KMS-11 (cell line): ENCODE data around the gene LCE1A.

Experiments used
- H2AFZ ChIP-seq: fragments of 200-600 bp; sonication (generic); 2 replicates; pipeline ENCODE4 v1.6.1; 2016; ENCODE audit warnings: antibody characterized with exemption, mixed run types, low read depth
- H3K27ac ChIP-seq: fragments of 200-600 bp; sonication (generic); 2 replicates; pipeline ENCODE4 v1.6.1; 2016; ENCODE audit warnings: mild to moderate bottlenecking, mixed run types
- H3K27me3 ChIP-seq: fragments of 200-600 bp; sonication (generic); 2 replicates; pipeline ENCODE4 v1.6.1; 2017; ENCODE audit warnings: mild to moderate bottlenecking, low read depth, mixed run types, moderate library complexity; ENCODE audit not compliant: insufficient read depth
- H3K36me3 ChIP-seq: fragments of 200-600 bp; sonication (generic); 2 replicates; pipeline ENCODE4 v1.6.1; 2017; ENCODE audit warnings: mild to moderate bottlenecking, mixed run types; ENCODE audit not compliant: insufficient read depth
- H3K4me1 ChIP-seq: fragments of 200-600 bp; sonication (generic); 2 replicates; pipeline ENCODE4 v1.6.1; 2016; ENCODE audit warnings: mild to moderate bottlenecking, low read depth, mixed run types; ENCODE audit not compliant: poor library complexity, severe bottlenecking
- H3K4me2 ChIP-seq: fragments of 200-600 bp; sonication (generic); 2 replicates; pipeline ENCODE4 v1.7.0; 2016; ENCODE audit warnings: mild to moderate bottlenecking, mixed run types
- H3K4me3 ChIP-seq: fragments of 200-600 bp; sonication (generic); IDR thresholded peaks from 2 replicates; pipeline ENCODE4 v1.6.1; 2017; ENCODE audit warnings: low read depth, low read length, mixed read lengths; ENCODE audit not compliant: insufficient read depth
- H3K79me2 ChIP-seq: fragments of 200-600 bp; sonication (generic); 2 replicates; pipeline ENCODE4 v1.6.1; 2016; ENCODE audit warnings: low read depth, mixed run types; ENCODE audit not compliant: insufficient read depth
- H3K9ac ChIP-seq: fragments of 200-600 bp; sonication (generic); 2 replicates; pipeline ENCODE4 v1.6.1; 2016; ENCODE audit warnings: mild to moderate bottlenecking, mixed run types
- H4K20me1 ChIP-seq: fragments of 200-600 bp; sonication (generic); 2 replicates; pipeline ENCODE4 v1.6.1; 2016; ENCODE audit warnings: mild to moderate bottlenecking, mixed run types; ENCODE audit not compliant: insufficient read depth
- CTCF ChIP-seq: fragments of 200-600 bp; sonication (generic); conservative IDR thresholded peaks from 2 replicates; pipeline ENCODE4 v1.6.1; 2017; ENCODE audit warnings: low read depth, mild to moderate bottlenecking, antibody characterized with exemption, low read length, moderate library complexity, mixed read lengths

Gene LCE1A

GRCh38 chr1:152836870-152837269 lies 9.6 kb downstream of the LCE1A start:
- H3K36me3 ChIP-seq: no peaks in the 10 kb centered on the region
- H3K27me3 ChIP-seq: no peaks in the 10 kb centered on the region
- no peak overlapping the region for H3K4me3 ChIP-seq
- H4K20me1 ChIP-seq: no peaks in the 10 kb centered on the region
- no peak overlapping the region for H3K27ac ChIP-seq
- H3K79me2 ChIP-seq: no peaks in the 10 kb centered on the region
- no peaks in the 10 kb centered on the region for H3K4me1 ChIP-seq
- H2AFZ ChIP-seq: no peak overlapping the region
- TF ChIP-seq CTCF: no peak
- no peak overlapping the region for H3K4me2 ChIP-seq
- H3K9ac ChIP-seq: no peak overlapping the region

- H3K27ac ChIP-seq: no peak within 1 kb of the TSS
- H3K36me3 ChIP-seq: no peaks in the 10 kb centered on the region
- no peaks in the 10 kb centered on the region for H3K27me3 ChIP-seq
- H2AFZ ChIP-seq: no peak within 1 kb of the TSS
- TF ChIP-seq CTCF: no peak
- H3K9ac ChIP-seq: no peak within 1 kb of the TSS
- no peaks in the 10 kb centered on the region for H4K20me1 ChIP-seq
- no peak within 1 kb of the TSS for H3K4me2 ChIP-seq
- no peaks in the 10 kb centered on the region for H3K4me1 ChIP-seq
- H3K79me2 ChIP-seq: no peaks in the 10 kb centered on the region
- H3K4me3 ChIP-seq: no peak within 1 kb of the TSS
Observed at GRCh38 chr1:152842556-152842955, 15.3 kb downstream of the LCE1A start, which contains the start of gene LCE6A. TSS of gene LCE6A (plus strand) at chr1:152842856. CDS start at chr1:152843521, 665 bp downstream.

GRCh38 chr1:152855661-152856060 lies 28.4 kb downstream of the LCE1A start:
- H4K20me1 ChIP-seq: no peaks in the 10 kb centered on the region
- H3K36me3 ChIP-seq: no peaks in the 10 kb centered on the region
- H3K4me1 ChIP-seq: no peaks in the 10 kb centered on the region
- H3K4me3 ChIP-seq: no peak overlapping the region
- H3K4me2 ChIP-seq: no peak overlapping the region
- H3K27ac ChIP-seq: no peak overlapping the region
- no peaks in the 10 kb centered on the region for H3K27me3 ChIP-seq
- no peak overlapping the region for H3K9ac ChIP-seq
- no peak for TF ChIP-seq CTCF
- H2AFZ ChIP-seq: no peak overlapping the region
- H3K79me2 ChIP-seq: no peaks in the 10 kb centered on the region

- Histone ChIP-seq H3K79me2 (no peaks in the 10 kb centered on the region), H3K27me3 (no peaks in the 10 kb centered on the region), H3K4me3 (no peak overlapping the region), H3K27ac (no peak overlapping the region), H3K9ac (no peak overlapping the region), H3K4me2 (no peak overlapping the region), H4K20me1 (no peaks in the 10 kb centered on the region), H3K36me3 (no peaks in the 10 kb centered on the region), H2AFZ (no peak overlapping the region), H3K4me1 (no peaks in the 10 kb centered on the region)
- no peak for TF ChIP-seq CTCF
Observed at GRCh38 chr1:152858062-152858461, 30.8 kb downstream of the LCE1A start.
